Measurements from ENCODE around the gene BTBD16.
A peak's percentile ranks its signal among the peaks of the same experiment; 100 is the strongest.

The BTBD16 gene

DNA sequence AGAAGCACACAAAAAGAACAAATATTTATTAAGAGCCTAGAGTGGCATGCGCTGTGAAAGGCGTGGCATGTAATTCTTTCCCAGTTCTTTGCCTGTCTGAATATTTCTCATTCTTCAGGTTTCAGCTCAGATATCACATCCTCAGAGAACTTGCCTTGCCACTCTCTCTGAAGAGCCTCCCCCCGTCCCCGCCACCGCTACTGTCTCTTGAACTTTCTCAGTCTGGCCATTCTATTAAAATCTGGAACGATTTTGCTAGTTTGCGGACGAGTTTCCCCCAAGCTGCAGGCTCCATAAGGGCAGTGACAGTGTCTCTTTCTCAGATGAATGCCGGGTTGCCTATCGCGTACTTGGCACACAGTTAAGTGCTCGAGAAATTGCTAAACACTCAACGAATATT is 102.6 kb downstream of the BTBD16 start:
- Histone ChIP-seq H3K27me3 (ENCODE audit: control insufficient read depth in 1 of 2, insufficient read depth in 2 of 2, low read length in 2 of 2) (no peaks in the 10 kb centered on the region), H3K27ac (ENCODE audit: low read depth, low read length) (peak overlapping the region; percentile 96), H3K4me3 (ENCODE audit: low read depth in 1 of 2, low read length in 2 of 2) (peak overlapping the region; percentile 51 to 82), H3K9ac (ENCODE audit: low read length) (peak overlapping the region; percentile 67), H3K9me3 (ENCODE audit: low read length) (no peaks in the 10 kb centered on the region), H3K4me1 (ENCODE audit: insufficient read depth, low read length) (peaks cover 20% of the 10 kb centered on the region), H3K36me3 (ENCODE audit: insufficient read depth, low read length) (no peaks in the 10 kb centered on the region)

DNA sequence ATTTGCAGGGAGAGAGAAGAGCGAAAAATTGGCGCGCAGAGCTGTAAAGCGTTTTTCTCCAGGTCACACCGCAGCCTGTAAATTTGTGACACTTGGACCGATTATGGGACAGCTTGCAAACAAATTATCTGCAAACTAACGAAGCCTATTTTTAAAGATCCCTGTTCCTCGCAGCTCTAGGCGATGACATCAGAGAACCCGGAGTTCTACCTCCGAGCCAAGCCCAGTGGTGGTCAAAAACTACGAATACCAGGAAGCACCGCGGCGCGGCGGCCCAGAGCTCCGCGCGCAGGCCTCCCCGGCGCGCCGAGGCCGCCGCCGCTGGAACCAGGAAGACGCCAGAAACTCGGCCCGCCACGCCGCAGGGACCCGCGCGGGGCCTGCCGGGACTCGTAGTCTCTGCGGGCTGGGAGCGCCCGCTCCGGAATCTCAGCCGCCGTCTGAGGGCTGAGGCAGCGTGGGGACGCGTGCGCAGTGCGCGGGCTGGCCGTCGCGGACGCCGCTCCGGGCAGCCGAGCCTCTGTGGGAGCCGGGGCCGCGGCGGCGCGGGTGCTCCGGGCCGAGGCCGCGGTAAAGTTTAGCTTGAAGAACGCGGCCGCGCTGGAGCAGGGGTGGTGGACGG is 103.3 kb downstream of the BTBD16 start, which contains the start of gene PLEKHA1:
PLEKHA1 (plus strand) TSS at position 472 of the 622 bp plus-strand sequence. CDS start 18,493 bp downstream, outside the sequence.
- Histone ChIP-seq H3K4me1 (ENCODE audit: insufficient read depth, low read length) (peaks cover 20% of the 10 kb centered on the region), H3K27me3 (ENCODE audit: control insufficient read depth in 1 of 2, insufficient read depth in 2 of 2, low read length in 2 of 2) (no peaks in the 10 kb centered on the region), H3K4me3 (ENCODE audit: low read depth in 1 of 2, low read length in 2 of 2) (peak within 1 kb of the TSS; percentile 87 to 89), H3K36me3 (ENCODE audit: insufficient read depth, low read length) (no peaks in the 10 kb centered on the region), H3K27ac (ENCODE audit: low read depth, low read length) (peak within 1 kb of the TSS; percentile 96), H3K9ac (ENCODE audit: low read length) (peak within 1 kb of the TSS; percentile 90), H3K9me3 (ENCODE audit: low read length) (no peaks in the 10 kb centered on the region)

DNA sequence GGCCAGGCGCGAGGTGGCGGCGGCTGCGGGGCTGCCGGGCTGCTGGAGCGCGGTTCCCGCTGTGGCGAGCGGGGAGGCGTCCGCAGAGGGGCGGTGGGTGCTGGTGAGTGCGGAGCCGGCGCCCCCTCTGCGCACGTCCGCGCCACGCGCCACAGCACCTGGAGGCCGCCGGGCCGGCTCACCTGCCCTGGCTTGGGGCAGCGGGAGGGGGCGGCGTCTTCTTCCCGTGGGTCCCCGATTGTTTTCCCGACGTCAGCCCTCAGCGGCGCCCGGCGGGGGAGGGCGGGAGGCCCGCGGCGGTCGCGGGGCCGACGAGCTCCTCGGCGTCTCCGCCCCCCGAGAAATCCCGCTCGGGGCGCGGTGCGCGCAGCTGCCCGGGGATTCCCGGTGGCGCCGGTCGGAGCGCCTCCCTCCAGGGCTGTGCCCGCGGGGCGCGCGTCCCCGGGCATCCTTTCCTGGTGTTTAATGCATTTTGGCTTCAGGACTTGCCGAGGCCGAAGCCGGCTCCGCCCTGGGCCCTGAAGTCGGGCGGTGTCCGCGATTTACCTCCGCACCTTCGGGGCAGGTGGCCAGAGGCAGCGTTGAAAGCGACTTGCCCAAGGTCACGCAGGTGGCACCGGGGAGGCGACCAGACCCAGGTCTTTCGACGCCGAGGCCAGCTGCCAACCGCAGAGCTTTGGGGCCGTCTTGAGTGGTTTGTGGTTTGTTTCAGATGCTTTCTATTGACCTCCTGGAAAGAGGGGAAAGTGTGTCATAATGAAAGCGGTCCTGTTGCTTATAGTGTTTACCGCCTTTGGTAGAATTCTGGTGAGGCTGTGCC is 104.0 kb downstream of the BTBD16 start:
- Histone ChIP-seq H3K4me3 (ENCODE audit: low read depth in 1 of 2, low read length in 2 of 2) (peak overlapping the region; percentile 87 to 89), H3K27me3 (ENCODE audit: control insufficient read depth in 1 of 2, insufficient read depth in 2 of 2, low read length in 2 of 2) (no peaks in the 10 kb centered on the region), H3K36me3 (ENCODE audit: insufficient read depth, low read length) (no peaks in the 10 kb centered on the region), H3K4me1 (ENCODE audit: insufficient read depth, low read length) (peaks cover 20% of the 10 kb centered on the region), H3K9ac (ENCODE audit: low read length) (peak overlapping the region; percentile 90), H3K27ac (ENCODE audit: low read depth, low read length) (peak overlapping the region; percentile 90), H3K9me3 (ENCODE audit: low read length) (no peaks in the 10 kb centered on the region)

DNA sequence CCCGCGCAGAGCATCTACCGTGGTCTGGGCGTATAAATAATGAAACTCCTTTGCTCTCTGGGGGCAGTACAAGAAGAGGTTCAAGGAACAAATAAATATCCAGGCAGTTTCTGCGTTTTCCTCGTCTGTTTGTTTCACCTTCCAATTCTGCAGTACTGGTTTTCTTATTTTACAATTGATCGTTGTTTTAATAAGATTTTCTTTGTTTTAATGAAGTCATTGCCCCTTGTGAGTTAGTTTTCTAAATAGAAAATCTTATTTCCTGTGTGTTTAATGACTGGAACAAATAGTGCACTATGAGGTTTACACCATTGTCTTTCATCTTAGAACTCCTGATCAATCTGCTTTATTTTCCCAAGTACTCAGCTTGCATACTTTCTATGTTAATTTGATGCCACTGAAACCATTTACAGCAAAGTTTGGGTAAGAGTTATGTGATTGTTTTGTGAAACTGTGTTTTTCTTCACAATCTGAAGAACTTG is 104.6 kb downstream of the BTBD16 start:
- H3K36me3 ChIP-seq (ENCODE audit: insufficient read depth, low read length) = no peaks in the 10 kb centered on the region
- no peaks in the 10 kb centered on the region for H3K27me3 ChIP-seq (ENCODE audit: control insufficient read depth in 1 of 2, insufficient read depth in 2 of 2, low read length in 2 of 2)
- H3K4me1 ChIP-seq (ENCODE audit: insufficient read depth, low read length) = peaks cover 20% of the 10 kb centered on the region

DNA sequence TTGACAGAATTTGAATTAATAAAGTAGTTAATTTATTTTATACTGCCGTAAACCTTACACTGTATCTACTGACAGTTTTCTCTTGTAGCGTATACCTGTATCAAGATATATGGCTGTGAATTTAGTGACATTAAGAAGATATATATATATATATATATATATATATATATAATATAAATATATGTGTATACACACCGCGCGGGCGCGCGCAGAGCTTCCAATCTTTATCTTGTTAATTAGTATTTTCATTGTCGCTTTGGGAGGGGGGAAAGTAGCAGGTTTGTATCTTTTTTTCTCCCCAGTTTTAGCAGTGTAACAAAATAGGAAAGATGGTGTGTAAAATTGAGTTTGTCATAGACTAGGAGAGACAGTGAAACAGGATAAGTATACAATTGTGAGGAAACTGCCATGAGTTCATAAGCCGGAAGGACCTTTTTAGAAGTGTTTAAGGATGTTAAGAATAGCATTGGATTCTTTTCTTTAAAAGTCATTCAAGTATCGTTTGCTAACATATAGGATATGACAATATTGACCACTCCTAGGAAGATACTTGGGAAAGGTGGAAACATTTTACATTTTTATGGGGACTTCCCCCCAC is 105.4 kb downstream of the BTBD16 start:
- Histone ChIP-seq H3K4me1 (ENCODE audit: insufficient read depth, low read length) (peaks cover 19% of the 10 kb centered on the region), H3K9ac (ENCODE audit: low read length) (no peak overlapping the region), H3K27ac (ENCODE audit: low read depth, low read length) (no peak overlapping the region), H3K36me3 (ENCODE audit: insufficient read depth, low read length) (no peaks in the 10 kb centered on the region), H3K9me3 (ENCODE audit: low read length) (no peaks in the 10 kb centered on the region), H3K4me3 (ENCODE audit: low read depth in 1 of 2, low read length in 2 of 2) (no peak overlapping the region), H3K27me3 (ENCODE audit: control insufficient read depth in 1 of 2, insufficient read depth in 2 of 2, low read length in 2 of 2) (no peaks in the 10 kb centered on the region)

More for the DNA sequence above, 104.6 kb downstream of the BTBD16 start:
- Histone ChIP-seq H3K4me3 (ENCODE audit: low read depth in 1 of 2, low read length in 2 of 2) (peak overlapping the region; percentile 87 to 89), H3K27ac (ENCODE audit: low read depth, low read length) (peak overlapping the region; percentile 90), H3K9ac (ENCODE audit: low read length) (peak overlapping the region; percentile 90), H3K9me3 (ENCODE audit: low read length) (no peaks in the 10 kb centered on the region)

- Histone ChIP-seq H3K9me3 (ENCODE audit: low read length) (no peaks in the 10 kb centered on the region), H3K27ac (ENCODE audit: low read depth, low read length) (no peak overlapping the region), H3K4me1 (ENCODE audit: insufficient read depth, low read length) (no peaks in the 10 kb centered on the region), H3K36me3 (ENCODE audit: insufficient read depth, low read length) (no peaks in the 10 kb centered on the region), H3K27me3 (ENCODE audit: control insufficient read depth in 1 of 2, insufficient read depth in 2 of 2, low read length in 2 of 2) (no peaks in the 10 kb centered on the region), H3K9ac (ENCODE audit: low read length) (no peak overlapping the region), H3K4me3 (ENCODE audit: low read depth in 1 of 2, low read length in 2 of 2) (no peak overlapping the region)
Measured at GRCh38 chr10:122379041-122379440, 107.9 kb downstream of the BTBD16 start.

DNA sequence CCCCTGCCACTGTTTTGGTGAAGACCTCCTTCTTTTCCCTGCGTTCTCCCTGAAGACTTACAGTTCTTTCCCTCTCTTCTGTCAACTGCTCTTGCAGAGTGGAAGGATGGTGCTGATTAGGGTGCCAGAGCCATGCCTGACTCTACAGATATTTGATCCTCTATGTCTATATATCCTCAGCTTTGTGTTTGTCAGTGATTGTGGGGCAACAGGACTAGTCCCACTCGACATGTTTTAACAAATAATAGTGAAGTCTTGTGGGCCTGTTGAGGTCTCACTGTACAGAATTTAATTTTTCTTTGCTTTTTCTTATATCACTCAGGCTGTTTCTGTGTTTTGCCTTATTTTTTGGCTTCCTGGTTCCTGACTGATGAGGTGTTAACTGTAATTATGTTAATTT is 108.4 kb downstream of the BTBD16 start:
- no peak overlapping the region for H3K9ac ChIP-seq (ENCODE audit: low read length)
- H3K27me3 ChIP-seq (ENCODE audit: control insufficient read depth in 1 of 2, insufficient read depth in 2 of 2, low read length in 2 of 2) = no peaks in the 10 kb centered on the region
- H3K27ac ChIP-seq (ENCODE audit: low read depth, low read length) = no peak overlapping the region
- H3K9me3 ChIP-seq (ENCODE audit: low read length) = no peaks in the 10 kb centered on the region
- no peaks in the 10 kb centered on the region for H3K4me1 ChIP-seq (ENCODE audit: insufficient read depth, low read length)
- H3K36me3 ChIP-seq (ENCODE audit: insufficient read depth, low read length) = no peaks in the 10 kb centered on the region
- no peak overlapping the region for H3K4me3 ChIP-seq (ENCODE audit: low read depth in 1 of 2, low read length in 2 of 2)

DNA sequence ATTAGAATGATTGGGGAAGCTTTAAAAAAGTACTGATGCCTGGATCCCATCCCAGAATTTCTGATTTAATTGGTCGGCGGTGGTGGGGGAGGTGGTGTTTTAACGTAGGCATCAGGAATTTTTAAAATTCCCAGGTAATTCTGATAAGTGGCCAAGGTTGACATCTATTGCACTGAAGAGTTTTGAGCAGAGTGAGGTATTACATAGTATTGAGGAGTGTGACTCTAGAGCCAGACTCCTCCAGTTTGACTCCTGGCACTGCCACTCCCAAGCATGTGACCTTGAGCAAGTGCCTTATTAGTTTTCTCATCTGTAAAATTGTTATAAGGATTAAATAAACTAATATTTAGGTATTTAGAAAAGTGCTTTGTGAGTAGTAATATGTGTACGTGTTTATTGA is 109.6 kb downstream of the BTBD16 start:
- H3K27me3 ChIP-seq (ENCODE audit: control insufficient read depth in 1 of 2, insufficient read depth in 2 of 2, low read length in 2 of 2) = no peaks in the 10 kb centered on the region
- H3K9ac ChIP-seq (ENCODE audit: low read length) = no peak overlapping the region
- no peaks in the 10 kb centered on the region for H3K4me1 ChIP-seq (ENCODE audit: insufficient read depth, low read length)
- H3K9me3 ChIP-seq (ENCODE audit: low read length) = no peaks in the 10 kb centered on the region
- no peaks in the 10 kb centered on the region for H3K36me3 ChIP-seq (ENCODE audit: insufficient read depth, low read length)
- H3K4me3 ChIP-seq (ENCODE audit: low read depth in 1 of 2, low read length in 2 of 2) = no peak overlapping the region
- H3K27ac ChIP-seq (ENCODE audit: low read depth, low read length) = no peak overlapping the region

- H3K27ac ChIP-seq (ENCODE audit: low read depth, low read length) = no peak overlapping the region
- no peaks in the 10 kb centered on the region for H3K27me3 ChIP-seq (ENCODE audit: control insufficient read depth in 1 of 2, insufficient read depth in 2 of 2, low read length in 2 of 2)
- no peaks in the 10 kb centered on the region for H3K4me1 ChIP-seq (ENCODE audit: insufficient read depth, low read length)
- no peaks in the 10 kb centered on the region for H3K36me3 ChIP-seq (ENCODE audit: insufficient read depth, low read length)
- H3K9me3 ChIP-seq (ENCODE audit: low read length) = no peaks in the 10 kb centered on the region
- no peak overlapping the region for H3K4me3 ChIP-seq (ENCODE audit: low read depth in 1 of 2, low read length in 2 of 2)
- no peak overlapping the region for H3K9ac ChIP-seq (ENCODE audit: low read length)
Measured at GRCh38 chr10:122381680-122382079, 110.6 kb downstream of the BTBD16 start.

- Histone ChIP-seq H3K27ac (ENCODE audit: low read depth, low read length) (no peak overlapping the region), H3K9me3 (ENCODE audit: low read length) (no peaks in the 10 kb centered on the region), H3K27me3 (ENCODE audit: control insufficient read depth in 1 of 2, insufficient read depth in 2 of 2, low read length in 2 of 2) (no peaks in the 10 kb centered on the region), H3K36me3 (ENCODE audit: insufficient read depth, low read length) (no peaks in the 10 kb centered on the region), H3K4me1 (ENCODE audit: insufficient read depth, low read length) (no peaks in the 10 kb centered on the region), H3K9ac (ENCODE audit: low read length) (no peak overlapping the region), H3K4me3 (ENCODE audit: low read depth in 1 of 2, low read length in 2 of 2) (no peak overlapping the region)
Measured at GRCh38 chr10:122386514-122386913, 115.4 kb downstream of the BTBD16 start.

DNA sequence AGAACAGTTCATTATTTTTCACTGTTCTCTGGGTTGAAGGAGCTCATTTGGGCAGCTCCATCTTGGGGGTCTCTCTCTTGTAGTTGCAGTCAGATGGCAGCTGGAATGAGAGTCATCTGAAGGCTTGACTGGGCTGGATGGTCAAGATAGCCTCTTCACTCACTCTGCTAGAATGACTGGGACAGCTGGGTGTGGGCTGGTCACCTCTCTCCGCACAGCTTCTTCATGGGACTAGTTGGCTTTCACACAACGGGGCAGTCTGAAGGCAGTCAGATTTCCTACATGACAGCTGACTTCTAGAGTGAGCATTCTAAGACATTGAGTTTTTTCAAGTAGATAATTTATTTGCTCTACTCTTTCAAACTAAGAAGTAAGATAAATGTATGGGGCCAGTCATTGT is 116.5 kb downstream of the BTBD16 start:
- H3K4me1 ChIP-seq (ENCODE audit: insufficient read depth, low read length) = peaks cover 10% of the 10 kb centered on the region
- H3K9ac ChIP-seq (ENCODE audit: low read length) = no peak overlapping the region
- no peaks in the 10 kb centered on the region for H3K27me3 ChIP-seq (ENCODE audit: control insufficient read depth in 1 of 2, insufficient read depth in 2 of 2, low read length in 2 of 2)
- no peak overlapping the region for H3K4me3 ChIP-seq (ENCODE audit: low read depth in 1 of 2, low read length in 2 of 2)
- no peaks in the 10 kb centered on the region for H3K36me3 ChIP-seq (ENCODE audit: insufficient read depth, low read length)
- no peaks in the 10 kb centered on the region for H3K9me3 ChIP-seq (ENCODE audit: low read length)
- no peak overlapping the region for H3K27ac ChIP-seq (ENCODE audit: low read depth, low read length)

All from muscle layer of colon (tissue), 2 donors.